GM21737 (cell line): Measurements from ENCODE around the gene LIPC.

Experiments used
- ATAC-seq: cut with Tn5 transposase; IDR thresholded peaks from one replicate; pipeline ENCODE4 v1.9.1; 2021; ENCODE audit warnings: mild to moderate bottlenecking, moderate library complexity; ENCODE audit not compliant: unreplicated experiment

The LIPC gene

GRCh38 chr15:58433597-58434333 lies 2.0 kb downstream of the LIPC start:
- ATAC-seq = no peak

- ATAC-seq = no peak
Measured at GRCh38 chr15:58434334-58434875, 2.6 kb downstream of the LIPC start.

- ATAC-seq = no peak
Measured at GRCh38 chr15:58436552-58436951, 4.8 kb downstream of the LIPC start.

- ATAC-seq = no peak
Measured at GRCh38 chr15:58437531-58438105, 5.8 kb downstream of the LIPC start.

GRCh38 chr15:58438111-58438510 lies 6.3 kb downstream of the LIPC start:
- ATAC-seq = no peak

- ATAC-seq = no peak
Measured at GRCh38 chr15:58438956-58439355, 7.2 kb downstream of the LIPC start.

- ATAC-seq = no peak
Measured at GRCh38 chr15:58440158-58440910, 8.5 kb downstream of the LIPC start.

- ATAC-seq = no peak
Measured at GRCh38 chr15:58440922-58441321, 9.1 kb downstream of the LIPC start.

GRCh38 chr15:58441376-58442070 lies 9.7 kb downstream of the LIPC start:
- no peak for ATAC-seq

GRCh38 chr15:58442122-58442521 lies 10.3 kb downstream of the LIPC start:
- ATAC-seq = no peak

GRCh38 chr15:58443308-58443707 lies 11.5 kb downstream of the LIPC start:
- no peak for ATAC-seq

- ATAC-seq = no peak
Measured at GRCh38 chr15:58444056-58444455, 12.3 kb downstream of the LIPC start.

GRCh38 chr15:58444658-58445332 lies 13.0 kb downstream of the LIPC start:
- ATAC-seq = no peak

GRCh38 chr15:58445865-58446264 lies 14.1 kb downstream of the LIPC start:
- ATAC-seq = no peak

- no peak for ATAC-seq
Measured at GRCh38 chr15:58446521-58446920, 14.7 kb downstream of the LIPC start.

GRCh38 chr15:58447271-58448010 lies 15.7 kb downstream of the LIPC start:
- ATAC-seq = no peak

GRCh38 chr15:58448331-58448730 lies 16.5 kb downstream of the LIPC start:
- no peak for ATAC-seq

- ATAC-seq = no peak
Measured at GRCh38 chr15:58448906-58449305, 17.1 kb downstream of the LIPC start.

- no peak for ATAC-seq
Measured at GRCh38 chr15:58451826-58452225, 20.0 kb downstream of the LIPC start.

- no peak for ATAC-seq
Measured at GRCh38 chr15:58452775-58453174, 21.0 kb downstream of the LIPC start.
